ENCODE measurements around the gene RACGAP1. TPM values are rescaled to one million over a fixed set of nuclear protein-coding genes. Genes with fewer than 3 reads are reported as not detected.

RACGAP1 gene
- total and polyA plus RNA-seq, 2 of the 4 experiments (the other 2 are of a cell fraction): 37.9 to 110 TPM

DNA sequence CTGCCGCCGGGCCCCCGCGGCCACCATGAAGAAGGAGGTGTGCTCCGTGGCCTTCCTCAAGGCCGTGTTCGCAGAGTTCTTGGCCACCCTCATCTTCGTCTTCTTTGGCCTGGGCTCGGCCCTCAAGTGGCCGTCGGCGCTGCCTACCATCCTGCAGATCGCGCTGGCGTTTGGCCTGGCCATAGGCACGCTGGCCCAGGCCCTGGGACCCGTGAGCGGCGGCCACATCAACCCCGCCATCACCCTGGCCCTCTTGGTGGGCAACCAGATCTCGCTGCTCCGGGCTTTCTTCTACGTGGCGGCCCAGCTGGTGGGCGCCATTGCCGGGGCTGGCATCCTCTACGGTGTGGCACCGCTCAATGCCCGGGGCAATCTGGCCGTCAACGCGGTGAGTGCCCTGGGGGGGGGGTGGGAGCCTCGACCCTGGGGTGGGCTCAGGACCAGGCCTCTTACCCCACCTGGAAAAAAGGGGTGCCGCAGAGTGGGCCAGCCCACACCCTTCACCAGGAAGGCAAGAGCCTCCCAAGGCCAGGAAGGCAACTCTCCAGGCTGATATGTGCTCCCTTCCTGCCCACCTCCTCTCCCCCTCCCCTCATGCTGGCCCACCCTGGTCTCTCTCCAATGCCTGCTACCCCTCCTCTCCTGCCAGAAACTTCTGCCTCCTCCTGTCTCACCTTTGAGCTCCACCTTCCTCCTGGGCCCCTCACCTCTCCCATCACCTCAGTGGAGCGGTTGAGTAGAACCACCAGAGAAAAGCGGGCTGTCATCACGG, 63.1 kb downstream of the RACGAP1 start:
- intact Hi-C loops (cut with micrococcal nuclease): loop anchor here (10.0 kb wide), 1 partner anchor 213 kb away; no protein-coding TSS in a partner anchor
- no peak overlapping the region for H2BK120ac ChIP-seq (ENCODE audit: low read depth, low read length)
- H4K91ac ChIP-seq (ENCODE audit: insufficient read depth, low read depth, low read length): no peak overlapping the region
- H4K20me1 ChIP-seq (ENCODE audit: insufficient read depth, low read length): no peaks in the 10 kb centered on the region
- no peak overlapping the region for H3K4me2 ChIP-seq (ENCODE audit: low read depth, low read length)
- H3K4me3 ChIP-seq (ENCODE audit: insufficient read depth, low read depth, low read length): no peak overlapping the region
- no peak overlapping the region for H2AFZ ChIP-seq (replicated peaks; ENCODE audit: low read length, poor library complexity)
- no peak overlapping the region for H3K27ac ChIP-seq (ENCODE audit: insufficient read depth, low read length)
- no TSS peak for BruUV-seq (replicated peaks)
- H3K14ac ChIP-seq (replicated peaks; ENCODE audit: low read depth, low read length): no peak overlapping the region
- DNase-seq (no peak), ATAC-seq (ENCODE audit: low read depth) (no peak)
- H2BK15ac ChIP-seq (ENCODE audit: low read depth, low read length): no peak overlapping the region
- H3K4me1 ChIP-seq (ENCODE audit: control insufficient read depth, insufficient read depth, low read length): no peaks in the 10 kb centered on the region
- H2BK20ac ChIP-seq (ENCODE audit: low read depth, low read length): no peak overlapping the region
- H3K23ac ChIP-seq (ENCODE audit: low read depth, low read length): no peak overlapping the region
- H3K18ac ChIP-seq (ENCODE audit: low read depth, low read length): no peak overlapping the region
- H3K56ac ChIP-seq (ENCODE audit: extremely low read depth, insufficient read depth, low read length): no peak overlapping the region
- 61% methylated on average over 21 of the region's 37 CpGs; no CpG with 5 or more reads in 1 of the 2 experiments for WGBS, 2 experiments (ENCODE audit: extremely low coverage in 2 of 2, insufficient read length in 1 of 2)
- H2AK5ac ChIP-seq (ENCODE audit: low read depth, low read length): no peak overlapping the region
- dilution Hi-C loops (cut with HindIII; ENCODE audit: low sequenced_read_pairs, unreplicated experiment): no loop called here
- POLR2A ChIA-PET (ENCODE audit: unreplicated experiment): no interaction called here
- no peak overlapping the region for H2AK9ac ChIP-seq (replicated peaks; ENCODE audit: low read depth, low read length, poor library complexity)
- CTCF ChIA-PET: interaction anchor here (0.9 kb wide), 1 partner anchor 16 kb away, joined by 3 read pairs; no protein-coding TSS in a partner anchor
- H3K27me3 ChIP-seq (ENCODE audit: control insufficient read depth, insufficient read depth, low read length): peaks cover 90% of the 10 kb centered on the region
- in situ Hi-C loops (cut with MboI; ENCODE audit: low sequenced_read_pairs): loop anchor here (10.0 kb wide), 1 partner anchor 187 kb away; no protein-coding TSS in a partner anchor
- H3K9me1 ChIP-seq (ENCODE audit: insufficient read depth, low read length): no peaks in the 10 kb centered on the region
- no peak overlapping the region for H2BK5ac ChIP-seq (ENCODE audit: low read depth, low read length, poor library complexity, severe bottlenecking)
- no peak overlapping the region for H3K4ac ChIP-seq (ENCODE audit: low read depth, low read length)
- no peak overlapping the region for H4K5ac ChIP-seq (ENCODE audit: low read depth, low read length)
- H4K8ac ChIP-seq (ENCODE audit: low read depth in 2 of 2, low read length in 2 of 2): no peak overlapping the region
- H3K9ac ChIP-seq (ENCODE audit: low read depth, low read length): no peak overlapping the region
- H3K36me3 ChIP-seq (ENCODE audit: control insufficient read depth, insufficient read depth, low read length): no peaks in the 10 kb centered on the region
- no peaks in the 10 kb centered on the region for H3K79me1 ChIP-seq (ENCODE audit: low read depth in 1 of 2, low read length in 2 of 2)
- no peaks in the 10 kb centered on the region for H3K9me3 ChIP-seq (ENCODE audit: control insufficient read depth, insufficient read depth, low read length)
- no peak for TF ChIP-seq CTCF (conservative IDR thresholded peaks at IDR 0.05; ENCODE audit: low read depth, low read length)
- TF ChIP-seq CHD1 (IDR thresholded peaks at IDR 0.05; ENCODE audit: low read depth, low read length): no peak
- no peak for TF ChIP-seq NFE2L2 (IDR thresholded peaks at IDR 0.05; ENCODE audit: low read depth, low read length)
- TF ChIP-seq RCOR1 (IDR thresholded peaks at IDR 0.05; ENCODE audit: insufficient replicate concordance, low read length): no peak
- no peak for TF ChIP-seq MAFK (IDR thresholded peaks at IDR 0.05; ENCODE audit: low read depth, low read length)
- no peak for TF ChIP-seq SMC3 (IDR thresholded peaks at IDR 0.05; ENCODE audit: low read depth, low read length)
- TF ChIP-seq FOS (IDR thresholded peaks at IDR 0.05; ENCODE audit: low read depth, low read length): no peak
- TF ChIP-seq, protein P1, sequence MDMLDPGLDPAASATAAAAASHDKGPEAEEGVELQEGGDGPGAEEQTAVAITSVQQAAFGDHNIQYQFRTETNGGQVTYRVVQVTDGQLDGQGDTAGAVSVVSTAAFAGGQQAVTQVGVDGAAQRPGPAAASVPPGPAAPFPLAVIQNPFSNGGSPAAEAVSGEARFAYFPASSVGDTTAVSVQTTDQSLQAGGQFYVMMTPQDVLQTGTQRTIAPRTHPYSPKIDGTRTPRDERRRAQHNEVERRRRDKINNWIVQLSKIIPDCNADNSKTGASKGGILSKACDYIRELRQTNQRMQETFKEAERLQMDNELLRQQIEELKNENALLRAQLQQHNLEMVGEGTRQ (IDR thresholded peaks at IDR 0.05; ENCODE audit: low read depth, low read length): no peak
- TF ChIP-seq RAD21 (IDR thresholded peaks at IDR 0.05; ENCODE audit: low read length): no peak
- TF ChIP-seq MXI1 (IDR thresholded peaks at IDR 0.05; ENCODE audit: borderline replicate concordance, low read depth, low read length): no peak
- no peak for TF ChIP-seq BHLHE40 (IDR thresholded peaks at IDR 0.05; ENCODE audit: low read depth, low read length)
- TF ChIP-seq ELK1 (IDR thresholded peaks at IDR 0.05; ENCODE audit: borderline replicate concordance, low read depth, low read length): no peak
- no peak for TF ChIP-seq POLR2A (IDR thresholded peaks at IDR 0.05; ENCODE audit: low read depth, low read length)
- TF ChIP-seq RFX5 (IDR thresholded peaks at IDR 0.05; ENCODE audit: low read depth, low read length): no peak
- TF ChIP-seq MAZ (IDR thresholded peaks at IDR 0.05; ENCODE audit: borderline replicate concordance, low read depth, low read length): no peak

All from IMR-90 (cell line).